RWPE2 (cell line): ENCODE results near the gene INHBB.
"Not testable (repeated sequence)": the region's sequence is repeated elsewhere in the genome, so short reads cannot be mapped to it uniquely, and the experiment has no call there.

Source experiments
- ATAC-seq: fragments of 200-7000 bp; cut with Tn5 transposase; 3 replicates; pipeline ENCODE4 v1.9.1; 2021; ENCODE audit warnings: low read depth
- DNase-seq: peaks from one replicate; pipeline ENCODE4 v3.0.0-alpha.2; 2020; ENCODE audit warnings: low spot score
- H3K27ac ChIP-seq: fragments of 450-650 bp; 2 replicates; pipeline ENCODE4 v1.5.1; 2017; ENCODE audit warnings: mild to moderate bottlenecking; ENCODE audit not compliant: poor library complexity, severe bottlenecking
- H3K27me3 ChIP-seq: fragments of 250-450 bp; sonication (Bioruptor Pico); 2 replicates; pipeline ENCODE4 v1.5.1; 2021; ENCODE audit warnings: mild to moderate bottlenecking, moderate library complexity; ENCODE audit not compliant: insufficient read depth, poor library complexity, severe bottlenecking
- H3K36me3 ChIP-seq: fragments of 250-450 bp; sonication (Bioruptor Pico); 2 replicates; pipeline ENCODE4 v1.5.1; 2020; ENCODE audit warnings: low read depth, mild to moderate bottlenecking, moderate library complexity
- H3K4me1 ChIP-seq: fragments of 250-450 bp; sonication (Bioruptor Pico); 2 replicates; pipeline ENCODE4 v1.5.1; 2021; ENCODE audit warnings: mild to moderate bottlenecking, moderate library complexity; ENCODE audit not compliant: insufficient read depth, poor library complexity, severe bottlenecking
- H3K4me3 ChIP-seq: fragments of 250-450 bp; sonication (Bioruptor Pico); 2 replicates; pipeline ENCODE4 v1.5.1; 2021; ENCODE audit warnings: mild to moderate bottlenecking, moderate library complexity; ENCODE audit not compliant: severe bottlenecking
- H3K9me3 ChIP-seq: fragments of 250-450 bp; sonication (Bioruptor Pico); 2 replicates; pipeline ENCODE4 v1.5.1; 2021; ENCODE audit warnings: mild to moderate bottlenecking, moderate library complexity; ENCODE audit not compliant: severe bottlenecking
- TF ChIP-seq, protein P1 (sequence below): fragments of 450-650 bp; IDR thresholded peaks from one replicate; pipeline ENCODE4 v1.5.1; 2017; ENCODE audit warnings: mild to moderate bottlenecking, moderate library complexity; ENCODE audit not compliant: poor library complexity, severe bottlenecking

Gene INHBB

DNA sequence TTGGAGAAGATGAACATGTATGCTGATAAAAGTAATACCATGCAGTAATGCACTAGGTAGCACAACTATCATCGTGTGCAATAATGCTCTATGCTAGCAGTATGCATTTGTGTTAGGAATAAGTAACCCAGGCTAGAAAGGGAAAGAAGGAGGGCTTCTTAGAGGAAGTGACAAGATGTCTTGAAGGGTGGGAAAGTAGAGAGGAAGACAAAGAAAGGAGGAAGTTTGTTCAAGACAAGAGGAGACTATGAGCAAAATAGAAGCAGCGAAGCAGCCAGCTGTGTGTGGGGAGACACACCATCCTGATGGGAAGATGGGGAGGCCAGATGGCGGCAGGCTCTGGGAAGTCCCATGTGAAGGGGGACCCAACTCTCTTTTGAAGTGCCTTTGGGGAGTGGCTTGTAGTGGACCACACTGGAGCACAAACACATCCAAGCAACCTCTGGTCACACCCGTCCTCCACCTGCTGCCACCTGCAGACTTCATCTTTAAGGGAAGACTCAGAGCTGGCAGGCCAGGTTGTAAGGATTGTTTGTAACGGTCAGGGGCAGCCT is 39.9 kb upstream of the INHBB start:
- no peak for ATAC-seq
- H3K4me1 ChIP-seq, result no peaks in the 10 kb centered on the region
- no peak overlapping the region for H3K4me3 ChIP-seq
- H3K27me3 ChIP-seq, result no peaks in the 10 kb centered on the region
- no peak overlapping the region for H3K27ac ChIP-seq
- no peak for DNase-seq
- TF ChIP-seq, protein P1, sequence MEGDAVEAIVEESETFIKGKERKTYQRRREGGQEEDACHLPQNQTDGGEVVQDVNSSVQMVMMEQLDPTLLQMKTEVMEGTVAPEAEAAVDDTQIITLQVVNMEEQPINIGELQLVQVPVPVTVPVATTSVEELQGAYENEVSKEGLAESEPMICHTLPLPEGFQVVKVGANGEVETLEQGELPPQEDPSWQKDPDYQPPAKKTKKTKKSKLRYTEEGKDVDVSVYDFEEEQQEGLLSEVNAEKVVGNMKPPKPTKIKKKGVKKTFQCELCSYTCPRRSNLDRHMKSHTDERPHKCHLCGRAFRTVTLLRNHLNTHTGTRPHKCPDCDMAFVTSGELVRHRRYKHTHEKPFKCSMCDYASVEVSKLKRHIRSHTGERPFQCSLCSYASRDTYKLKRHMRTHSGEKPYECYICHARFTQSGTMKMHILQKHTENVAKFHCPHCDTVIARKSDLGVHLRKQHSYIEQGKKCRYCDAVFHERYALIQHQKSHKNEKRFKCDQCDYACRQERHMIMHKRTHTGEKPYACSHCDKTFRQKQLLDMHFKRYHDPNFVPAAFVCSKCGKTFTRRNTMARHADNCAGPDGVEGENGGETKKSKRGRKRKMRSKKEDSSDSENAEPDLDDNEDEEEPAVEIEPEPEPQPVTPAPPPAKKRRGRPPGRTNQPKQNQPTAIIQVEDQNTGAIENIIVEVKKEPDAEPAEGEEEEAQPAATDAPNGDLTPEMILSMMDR, result no peak
- H3K36me3 ChIP-seq, result no peaks in the 10 kb centered on the region
- no peaks in the 10 kb centered on the region for H3K9me3 ChIP-seq

- no peaks in the 10 kb centered on the region for H3K4me1 ChIP-seq
- no peak overlapping the region for H3K27ac ChIP-seq
- no peaks in the 10 kb centered on the region for H3K36me3 ChIP-seq
- TF ChIP-seq, protein P1, result no peak
- no peaks in the 10 kb centered on the region for H3K9me3 ChIP-seq
- H3K27me3 ChIP-seq, result no peaks in the 10 kb centered on the region
- ATAC-seq (no peak), DNase-seq (no peak)
- no peak overlapping the region for H3K4me3 ChIP-seq
These were observed 38.5 kb upstream of the INHBB start for GRCh38 chr2:120307482-120307881.

DNA sequence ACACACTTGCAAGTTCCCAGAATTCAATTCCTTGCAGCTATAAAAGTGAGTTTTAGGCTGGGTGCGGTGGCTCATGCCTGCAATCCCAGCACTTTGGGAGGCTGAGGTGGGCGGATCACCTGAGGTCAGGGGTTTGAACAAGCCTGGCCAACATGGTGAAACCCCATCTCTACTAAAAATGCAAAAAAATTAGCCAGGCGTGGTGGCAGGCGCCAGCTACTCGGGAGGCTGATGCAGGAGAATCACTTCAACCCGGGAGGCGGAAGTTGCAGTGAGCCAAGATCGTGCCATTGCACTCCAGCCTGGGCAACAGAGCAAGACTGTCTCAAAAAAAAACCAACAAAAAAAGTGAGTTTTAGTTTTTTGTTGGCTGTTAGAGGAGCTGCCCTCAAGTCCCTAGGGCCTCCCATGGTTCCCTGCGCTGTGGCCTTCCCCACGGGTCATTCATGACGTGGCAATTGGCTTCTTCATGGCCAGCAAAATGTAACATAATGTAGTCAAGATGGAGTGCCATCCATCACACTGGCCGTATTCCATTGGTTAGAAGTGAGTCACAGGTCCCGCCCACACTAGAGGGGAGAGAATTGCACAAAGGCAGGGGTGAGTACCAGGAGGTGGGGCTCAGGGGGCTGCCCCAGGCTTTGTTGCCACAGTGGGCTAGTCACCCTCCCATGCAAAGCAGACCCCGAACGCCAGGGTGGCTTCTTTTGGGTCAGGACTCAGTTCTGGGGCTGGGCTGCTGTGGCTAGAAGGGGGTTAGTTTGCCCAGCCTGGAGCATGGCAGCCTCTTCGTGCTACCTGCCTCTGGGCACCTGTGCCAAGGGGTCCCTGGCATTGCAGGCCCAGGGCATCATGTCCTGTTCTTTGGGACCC is 37.7 kb upstream of the INHBB start:
- TF ChIP-seq, protein P1, result no peak
- DNase-seq, result no peak
- Histone ChIP-seq H3K27ac (no peak overlapping the region), H3K27me3 (no peaks in the 10 kb centered on the region), H3K9me3 (no peaks in the 10 kb centered on the region), H3K4me1 (no peaks in the 10 kb centered on the region), H3K36me3 (no peaks in the 10 kb centered on the region), H3K4me3 (no peak overlapping the region)
- no peak for ATAC-seq

DNA sequence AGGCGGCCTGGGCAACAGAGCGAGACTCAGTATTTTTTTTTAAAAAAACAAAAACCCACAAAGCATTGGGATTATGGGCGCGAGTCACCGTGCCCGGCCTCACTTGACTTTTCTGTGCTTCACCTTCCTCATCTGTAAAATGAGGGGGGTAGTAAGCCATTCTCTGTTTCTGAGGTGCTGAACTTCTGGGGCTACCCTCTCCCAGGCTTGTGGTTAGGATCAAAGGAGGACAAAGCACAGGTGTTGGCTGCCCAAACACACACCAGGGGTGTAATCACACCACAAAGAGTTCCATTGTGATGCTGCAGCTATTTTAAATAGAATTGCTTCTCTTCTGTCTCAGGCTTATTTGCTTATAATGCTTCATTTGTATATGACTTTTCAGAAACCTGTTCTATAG is 35.8 kb upstream of the INHBB start:
- ATAC-seq (no peak), DNase-seq (no peak)
- Histone ChIP-seq H3K36me3 (no peaks in the 10 kb centered on the region), H3K27me3 (no peaks in the 10 kb centered on the region), H3K4me1 (no peaks in the 10 kb centered on the region), H3K27ac (no peak overlapping the region), H3K4me3 (no peak overlapping the region), H3K9me3 (no peaks in the 10 kb centered on the region)
- TF ChIP-seq, protein P1, result no peak

GRCh38 chr2:120310841-120311240 is 35.1 kb upstream of the INHBB start:
- DNase-seq, H3K4me3 ChIP-seq, H3K27me3 ChIP-seq, H3K36me3 ChIP-seq, ATAC-seq, H3K9me3 ChIP-seq, H3K27ac ChIP-seq, H3K4me1 ChIP-seq: not testable (repeated sequence)
